Endothelial cell of umbilical vein (primary cell): Measurements from ENCODE around the gene LDLRAD4. TPM values are rescaled to one million over a fixed set of nuclear protein-coding genes. Genes with fewer than 3 reads are reported as not detected.

Source experiments
- BruUV-seq: library from RNA; stranded (reverse); fragments of 400-500 nt; replicated peaks from 2 replicates; lab custom pipeline; 2021; lab: Mats Ljungman, UMichigan
- CTCF ChIA-PET: fragments of 300-600, 350-600 bp; sonication (Branson Sonifier 250); formaldehyde crosslinking; loops from one replicate; lab custom pipeline; 2021; ENCODE audit warnings: antibody characterized with exemption, inconsistent platforms; lab: Charles Lee
- POLR2A ChIA-PET: fragments of 300-600, 350-600 bp; sonication (Branson Sonifier 250); formaldehyde crosslinking; loops from one replicate; lab custom pipeline; 2021; ENCODE audit warnings: antibody characterized with exemption, inconsistent platforms; lab: Charles Lee
- DNase-seq: peaks from one replicate; pipeline ENCODE4 v3.0.0-alpha.2; 2011; ENCODE audit warnings: low read depth, low spot score
- FAIRE-seq: peaks from 2 replicates; lab custom pipeline; 2011; peaks lifted over from hg19 to GRCh38; lab: Jason Lieb, UNC
- H2AFZ ChIP-seq: 2 replicates; pipeline ENCODE4 v1.6.0; 2012; ENCODE audit warnings: low read depth, low read length, control low read depth, inconsistent platforms
- H3K27ac ChIP-seq: 2 replicates; pipeline ENCODE4 v1.5.1; 2011; ENCODE audit warnings: low read depth, mild to moderate bottlenecking, control low read depth, low read length, moderate library complexity; ENCODE audit not compliant: insufficient read depth
- H3K27me3 ChIP-seq, 2 experiments: 2 replicates each; pipeline versions ENCODE4 v1.6.0 to v1.6.1; 2011; ENCODE audit warnings: low read length in 2 of 2, mixed read lengths in 1 of 2; ENCODE audit not compliant: control insufficient read depth in 2 of 2, insufficient read depth in 2 of 2
- H3K36me3 ChIP-seq, 2 experiments: 2 replicates in 1 of 2; 3 replicates in 1 of 2; pipeline ENCODE4 v1.5.1; 2011; ENCODE audit warnings: low read length in 2 of 2, mild to moderate bottlenecking in 1 of 2, moderate library complexity in 1 of 2; ENCODE audit not compliant: control insufficient read depth in 2 of 2, insufficient read depth in 2 of 2; ENCODE audit errors: extremely low read depth in 1 of 2
- H3K4me1 ChIP-seq: 3 replicates; pipeline ENCODE4 v1.5.1; 2011; ENCODE audit warnings: mild to moderate bottlenecking, low read length; ENCODE audit not compliant: control insufficient read depth, insufficient read depth; ENCODE audit errors: extremely low read depth
- H3K4me2 ChIP-seq: 2 replicates; pipeline ENCODE4 v1.6.1; 2011; ENCODE audit warnings: low read length, control low read depth, mixed read lengths; ENCODE audit not compliant: insufficient read depth
- H3K4me3 ChIP-seq, 3 experiments: fragments of 200-600 bp in 1 of 3; sonication (generic), shearing (Covaris generic) in 1 of 3; replicated peaks in 1 of 3; 2 replicates each; pipeline ENCODE4 v1.5.1; 2011 to 2016; ENCODE audit warnings: control low read depth in 3 of 3, low read length in 3 of 3, mild to moderate bottlenecking in 2 of 3, inconsistent platforms in 1 of 3, low read depth in 1 of 3, moderate library complexity in 1 of 3; ENCODE audit not compliant: insufficient read depth in 1 of 3
- H3K79me2 ChIP-seq: 2 replicates; pipeline ENCODE4 v1.6.0; 2012; ENCODE audit warnings: low read length, inconsistent platforms; ENCODE audit not compliant: control insufficient read depth, insufficient read depth
- H3K9ac ChIP-seq: replicated peaks from 2 replicates; pipeline ENCODE3; 2011; ENCODE audit warnings: low read length, control low read depth; ENCODE audit not compliant: insufficient read depth; ENCODE audit errors: extremely low read depth
- H3K9me1 ChIP-seq: replicated peaks from 3 replicates; pipeline ENCODE4 v1.6.0; 2011; ENCODE audit warnings: mild to moderate bottlenecking, low read length; ENCODE audit not compliant: control insufficient read depth, insufficient read depth; ENCODE audit errors: extremely low read depth
- H3K9me3 ChIP-seq: replicated peaks from 2 replicates; pipeline ENCODE4 v1.5.1; 2012; ENCODE audit warnings: low read length, inconsistent platforms; ENCODE audit not compliant: control insufficient read depth, insufficient read depth
- H4K20me1 ChIP-seq: replicated peaks from 2 replicates; pipeline ENCODE3; 2011; ENCODE audit warnings: mild to moderate bottlenecking, low read length; ENCODE audit not compliant: control insufficient read depth, insufficient read depth; ENCODE audit errors: extremely low read depth
- CTCF ChIP-seq, 2 donors: IDR thresholded peaks; 1 replicate in 1 of 2; 2 replicates in 1 of 2; pipeline ENCODE4 v1.5.1; 2011; ENCODE audit warnings: low read length in 2 of 2, mild to moderate bottlenecking in 2 of 2, moderate library complexity in 2 of 2, control low read depth in 1 of 2, inconsistent platforms in 1 of 2, low read depth in 1 of 2; ENCODE audit not compliant: insufficient read depth in 1 of 2; ENCODE audit errors: extremely low read depth in 1 of 2
- EZH2 ChIP-seq: IDR thresholded peaks from 2 replicates; pipeline ENCODE4 v1.6.1; 2012; ENCODE audit warnings: borderline replicate concordance, low read depth, mild to moderate bottlenecking, moderate library complexity, low read length, inconsistent platforms; ENCODE audit not compliant: severe bottlenecking
- FOS ChIP-seq: IDR thresholded peaks from 2 replicates; pipeline ENCODE4 v1.6.1; 2011; ENCODE audit warnings: mild to moderate bottlenecking, low read length, moderate library complexity, borderline replicate concordance; ENCODE audit not compliant: insufficient read depth
- GATA2 ChIP-seq: IDR thresholded peaks from 2 replicates; pipeline ENCODE4 v1.7.0; 2011; ENCODE audit warnings: low read depth, mild to moderate bottlenecking, moderate library complexity, mixed read lengths, low read length; ENCODE audit not compliant: insufficient read length, insufficient read depth
- JUN ChIP-seq: IDR thresholded peaks from 2 replicates; pipeline ENCODE4 v1.6.1; 2011; ENCODE audit warnings: borderline replicate concordance, low read depth; ENCODE audit not compliant: insufficient read length, insufficient read depth
- MYC ChIP-seq: IDR thresholded peaks from one replicate; pipeline ENCODE4 v1.6.1; 2011; ENCODE audit warnings: mild to moderate bottlenecking, low read depth, low read length
- POLR2A ChIP-seq: IDR thresholded peaks from 2 replicates; pipeline ENCODE4 v1.6.1; 2012; ENCODE audit warnings: low read depth, mild to moderate bottlenecking, control low read depth, low read length
- dilution Hi-C: fragments of 300-500 bp; cut with MboI; formaldehyde crosslinking; loops from one replicate; pipeline ENCODE4 v1.15.0; 2019; ENCODE audit warnings: low sequenced_read_pairs; ENCODE audit not compliant: extremely low pct_ligation_motif_present
- intact Hi-C: fragments of 100-400 bp; cut with micrococcal nuclease; formaldehyde crosslinking; loops from one replicate; pipeline ENCODE4 v1.10.0; 2022
- polyA plus RNA-seq, 4 experiments: library from polyadenylated mRNA; depleted of rRNA in 3 of 4; stranded (reverse) in 3 of 4; unstranded in 1 of 4; fragments of >200 nt; gene quantifications; 2 replicates each; pipeline versions ENCODE4 v1.2.1 to v1.2.3, GENCODE V29; 2011 to 2012; ENCODE audit warnings: missing spikeins in 1 of 4
- total RNA-seq: library from RNA; stranded (reverse); gene quantifications from 2 replicates; pipeline ENCODE4 v1.2.3, GENCODE V29; 2021

Gene LDLRAD4
- total and polyA plus RNA-seq, 2 donors (not counting 3 experiments of a cell fraction or from before 2014, with no cell fraction given), result 5.2 to 6.5 TPM

- intact Hi-C loops (loop anchor here (2.0 kb wide), 1 partner anchor 67 kb away; no protein-coding TSS in a partner anchor), dilution Hi-C loops (no loop called here)
- peak overlapping the region; percentile 85 for H3K27ac ChIP-seq
- no peaks in the 10 kb centered on the region for H3K36me3 ChIP-seq
- H3K27me3 ChIP-seq, result no peaks in the 10 kb centered on the region
- peak overlapping the region; percentile 80 for H2AFZ ChIP-seq
- no TSS peak for BruUV-seq
- H3K4me3 ChIP-seq, result no peak overlapping the region
- no peaks in the 10 kb centered on the region for H3K79me2 ChIP-seq
- peak; percentile 73 for DNase-seq
- H4K20me1 ChIP-seq, result no peaks in the 10 kb centered on the region
- CTCF ChIA-PET, result interaction anchor here (0.7 kb wide), 3 partner anchors 41 to 218 kb away, joined by 3 read pairs; no protein-coding TSS in a partner anchor
- peak; percentile 96 for FAIRE-seq
- H3K9me1 ChIP-seq, result no peaks in the 10 kb centered on the region
- peak overlapping the region; percentile 38 for H3K9ac ChIP-seq
- H3K4me2 ChIP-seq, result peak overlapping the region; percentile 70
- peaks cover 35% of the 10 kb centered on the region for H3K4me1 ChIP-seq
- no peaks in the 10 kb centered on the region for H3K9me3 ChIP-seq
- no peak for TF ChIP-seq CTCF (IDR thresholded peaks at IDR 0.05; ENCODE audit: extremely low read depth in 1 of 2, insufficient read depth in 1 of 2, low read depth in 1 of 2, low read length in 2 of 2)
- TF ChIP-seq POLR2A, result no peak
- no peak for TF ChIP-seq MYC
- TF ChIP-seq JUN, result peak; percentile 35
- TF ChIP-seq GATA2, result peak; percentile 44
- TF ChIP-seq FOS, result peak; percentile 37
- TF ChIP-seq EZH2, result no peak
- POLR2A ChIA-PET, result no interaction called here
Measured at GRCh38 chr18:13433685-13434084, 215.1 kb downstream of the LDLRAD4 start.
